PC-9 (cell line): ENCODE measurements around the gene LIN9.

ENCODE experiments used
- EZH2 ChIP-seq: fragments of 200-600 bp; sonication (generic); IDR thresholded peaks from 2 replicates; pipeline ENCODE4 v1.8.0; 2017; ENCODE audit warnings: antibody characterized with exemption, low read depth
- TF ChIP-seq, protein P1 (sequence below): fragments of 200-600 bp; sonication (generic); conservative IDR thresholded peaks from 2 replicates; pipeline ENCODE4 v1.6.1; 2017; ENCODE audit warnings: mixed run types, antibody characterized with exemption, mild to moderate bottlenecking, moderate library complexity

GRCh38 chr1:226344441-226345259, 35.7 kb upstream of the LIN9 start:
- TF ChIP-seq, protein P1, sequence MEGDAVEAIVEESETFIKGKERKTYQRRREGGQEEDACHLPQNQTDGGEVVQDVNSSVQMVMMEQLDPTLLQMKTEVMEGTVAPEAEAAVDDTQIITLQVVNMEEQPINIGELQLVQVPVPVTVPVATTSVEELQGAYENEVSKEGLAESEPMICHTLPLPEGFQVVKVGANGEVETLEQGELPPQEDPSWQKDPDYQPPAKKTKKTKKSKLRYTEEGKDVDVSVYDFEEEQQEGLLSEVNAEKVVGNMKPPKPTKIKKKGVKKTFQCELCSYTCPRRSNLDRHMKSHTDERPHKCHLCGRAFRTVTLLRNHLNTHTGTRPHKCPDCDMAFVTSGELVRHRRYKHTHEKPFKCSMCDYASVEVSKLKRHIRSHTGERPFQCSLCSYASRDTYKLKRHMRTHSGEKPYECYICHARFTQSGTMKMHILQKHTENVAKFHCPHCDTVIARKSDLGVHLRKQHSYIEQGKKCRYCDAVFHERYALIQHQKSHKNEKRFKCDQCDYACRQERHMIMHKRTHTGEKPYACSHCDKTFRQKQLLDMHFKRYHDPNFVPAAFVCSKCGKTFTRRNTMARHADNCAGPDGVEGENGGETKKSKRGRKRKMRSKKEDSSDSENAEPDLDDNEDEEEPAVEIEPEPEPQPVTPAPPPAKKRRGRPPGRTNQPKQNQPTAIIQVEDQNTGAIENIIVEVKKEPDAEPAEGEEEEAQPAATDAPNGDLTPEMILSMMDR: no peak
- no peak for TF ChIP-seq EZH2
